ENCODE results near the gene PFKM. TPM values are rescaled to one million over a fixed set of nuclear protein-coding genes. Genes with fewer than 3 reads are reported as not detected.

The PFKM gene
- total and polyA plus RNA-seq, 2 of the 4 experiments (the other 2 are of a cell fraction): 56.7 to 82.6 TPM

DNA sequence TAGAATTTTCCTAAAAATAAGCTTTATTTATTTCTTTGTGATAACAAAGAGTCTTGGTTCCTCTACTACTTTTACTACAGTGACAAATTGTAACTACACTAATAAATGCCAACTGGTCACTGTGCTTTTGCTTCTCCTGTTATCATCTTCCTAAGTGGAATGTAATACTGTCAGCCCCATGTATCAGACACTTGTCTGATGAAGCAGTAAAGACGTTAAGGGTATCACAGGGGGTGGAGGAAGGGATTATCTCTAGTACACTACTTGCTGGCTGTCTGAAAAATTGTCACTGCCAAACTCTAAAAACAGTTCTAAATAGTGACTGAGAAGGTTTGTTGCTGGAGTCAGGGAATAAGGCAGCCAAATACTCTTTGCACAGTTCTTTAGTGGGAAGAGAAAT lies 26.8 kb downstream of the PFKM start:
- Histone ChIP-seq H4K20me1 (ENCODE audit: insufficient read depth, low read length) (no peaks in the 10 kb centered on the region), H2BK20ac (ENCODE audit: low read depth, low read length) (no peak overlapping the region), H2BK120ac (ENCODE audit: low read depth, low read length) (no peak overlapping the region), H3K79me1 (ENCODE audit: low read depth in 1 of 2, low read length in 2 of 2) (peaks cover 0 to 5% of the 10 kb centered on the region in 2 experiments; a peak in 1 of 4 replicates), H3K56ac (ENCODE audit: extremely low read depth, insufficient read depth, low read length) (no peak overlapping the region), H2BK15ac (ENCODE audit: low read depth, low read length) (no peak overlapping the region), H3K27ac (ENCODE audit: insufficient read depth, low read length) (no peak overlapping the region), H2AFZ (replicated peaks; ENCODE audit: low read length, poor library complexity) (no peak overlapping the region), H3K4me2 (ENCODE audit: low read depth, low read length) (no peak overlapping the region), H4K91ac (ENCODE audit: insufficient read depth, low read depth, low read length) (no peak overlapping the region), H2AK5ac (ENCODE audit: low read depth, low read length) (no peak overlapping the region), H4K8ac (ENCODE audit: low read depth in 2 of 2, low read length in 2 of 2) (no peak overlapping the region), H2AK9ac (replicated peaks; ENCODE audit: low read depth, low read length, poor library complexity) (no peak overlapping the region), H3K4me1 (ENCODE audit: control insufficient read depth, insufficient read depth, low read length) (no peaks in the 10 kb centered on the region; the same call in 1 of the 2 replicates), H3K9me3 (ENCODE audit: control insufficient read depth, insufficient read depth, low read length) (no peaks in the 10 kb centered on the region), H3K9me1 (ENCODE audit: insufficient read depth, low read length) (no peaks in the 10 kb centered on the region; the same call in 1 of the 2 replicates), H3K18ac (ENCODE audit: low read depth, low read length) (no peak overlapping the region), H3K4ac (ENCODE audit: low read depth, low read length) (no peak overlapping the region), H3K23ac (ENCODE audit: low read depth, low read length) (no peak overlapping the region), H3K36me3 (ENCODE audit: control insufficient read depth, insufficient read depth, low read length) (peaks cover 46% of the 10 kb centered on the region), H3K9ac (ENCODE audit: low read depth, low read length) (no peak overlapping the region), H2BK5ac (ENCODE audit: low read depth, low read length, poor library complexity, severe bottlenecking) (no peak overlapping the region), H3K4me3 (ENCODE audit: insufficient read depth, low read depth, low read length) (no peak overlapping the region), H3K14ac (replicated peaks; ENCODE audit: low read depth, low read length) (no peak overlapping the region), H3K27me3 (ENCODE audit: control insufficient read depth, insufficient read depth, low read length) (no peaks in the 10 kb centered on the region), H4K5ac (ENCODE audit: low read depth, low read length) (no peak overlapping the region)
- in situ Hi-C loops (cut with MboI; ENCODE audit: low sequenced_read_pairs): loop anchor here (10.0 kb wide), 1 partner anchor 421 kb away; the partner anchor contains the start of gene ENDOU
- DNase-seq: no peak
- no TSS peak for BruUV-seq (replicated peaks)
- CTCF ChIA-PET: no interaction called here
- POLR2A ChIA-PET (ENCODE audit: unreplicated experiment): no interaction called here
- dilution Hi-C loops (cut with HindIII; ENCODE audit: low sequenced_read_pairs, unreplicated experiment): no loop called here
- WGBS, 2 experiments (ENCODE audit: extremely low coverage in 2 of 2, insufficient read length in 1 of 2): no CpG with 5 or more reads among the region's 1 CpG
- ATAC-seq (ENCODE audit: low read depth): no peak
- intact Hi-C loops (cut with micrococcal nuclease): no loop called here
- no peak for TF ChIP-seq RAD21 (IDR thresholded peaks at IDR 0.05; ENCODE audit: low read length)
- TF ChIP-seq, protein P1, sequence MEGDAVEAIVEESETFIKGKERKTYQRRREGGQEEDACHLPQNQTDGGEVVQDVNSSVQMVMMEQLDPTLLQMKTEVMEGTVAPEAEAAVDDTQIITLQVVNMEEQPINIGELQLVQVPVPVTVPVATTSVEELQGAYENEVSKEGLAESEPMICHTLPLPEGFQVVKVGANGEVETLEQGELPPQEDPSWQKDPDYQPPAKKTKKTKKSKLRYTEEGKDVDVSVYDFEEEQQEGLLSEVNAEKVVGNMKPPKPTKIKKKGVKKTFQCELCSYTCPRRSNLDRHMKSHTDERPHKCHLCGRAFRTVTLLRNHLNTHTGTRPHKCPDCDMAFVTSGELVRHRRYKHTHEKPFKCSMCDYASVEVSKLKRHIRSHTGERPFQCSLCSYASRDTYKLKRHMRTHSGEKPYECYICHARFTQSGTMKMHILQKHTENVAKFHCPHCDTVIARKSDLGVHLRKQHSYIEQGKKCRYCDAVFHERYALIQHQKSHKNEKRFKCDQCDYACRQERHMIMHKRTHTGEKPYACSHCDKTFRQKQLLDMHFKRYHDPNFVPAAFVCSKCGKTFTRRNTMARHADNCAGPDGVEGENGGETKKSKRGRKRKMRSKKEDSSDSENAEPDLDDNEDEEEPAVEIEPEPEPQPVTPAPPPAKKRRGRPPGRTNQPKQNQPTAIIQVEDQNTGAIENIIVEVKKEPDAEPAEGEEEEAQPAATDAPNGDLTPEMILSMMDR (conservative IDR thresholded peaks at IDR 0.05; ENCODE audit: low read depth, low read length): no peak
- TF ChIP-seq MAZ (IDR thresholded peaks at IDR 0.05; ENCODE audit: borderline replicate concordance, low read depth, low read length): no peak
- TF ChIP-seq CHD1 (IDR thresholded peaks at IDR 0.05; ENCODE audit: low read depth, low read length): no peak
- TF ChIP-seq MAFK (IDR thresholded peaks at IDR 0.05; ENCODE audit: low read depth, low read length): no peak
- TF ChIP-seq CEBPB (IDR thresholded peaks at IDR 0.05; ENCODE audit: low read depth, low read length): no peak
- TF ChIP-seq RFX5 (IDR thresholded peaks at IDR 0.05; ENCODE audit: low read depth, low read length): no peak
- no peak for TF ChIP-seq FOS (IDR thresholded peaks at IDR 0.05; ENCODE audit: low read depth, low read length)
- TF ChIP-seq SMC3 (IDR thresholded peaks at IDR 0.05; ENCODE audit: low read depth, low read length): no peak
- no peak for TF ChIP-seq NFE2L2 (IDR thresholded peaks at IDR 0.05; ENCODE audit: low read depth, low read length)
- TF ChIP-seq, protein P2, sequence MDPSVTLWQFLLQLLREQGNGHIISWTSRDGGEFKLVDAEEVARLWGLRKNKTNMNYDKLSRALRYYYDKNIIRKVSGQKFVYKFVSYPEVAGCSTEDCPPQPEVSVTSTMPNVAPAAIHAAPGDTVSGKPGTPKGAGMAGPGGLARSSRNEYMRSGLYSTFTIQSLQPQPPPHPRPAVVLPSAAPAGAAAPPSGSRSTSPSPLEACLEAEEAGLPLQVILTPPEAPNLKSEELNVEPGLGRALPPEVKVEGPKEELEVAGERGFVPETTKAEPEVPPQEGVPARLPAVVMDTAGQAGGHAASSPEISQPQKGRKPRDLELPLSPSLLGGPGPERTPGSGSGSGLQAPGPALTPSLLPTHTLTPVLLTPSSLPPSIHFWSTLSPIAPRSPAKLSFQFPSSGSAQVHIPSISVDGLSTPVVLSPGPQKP (IDR thresholded peaks at IDR 0.05; ENCODE audit: borderline replicate concordance, low read depth, low read length): no peak
- no peak for TF ChIP-seq MXI1 (IDR thresholded peaks at IDR 0.05; ENCODE audit: borderline replicate concordance, low read depth, low read length)
- no peak for TF ChIP-seq BHLHE40 (IDR thresholded peaks at IDR 0.05; ENCODE audit: low read depth, low read length)
- no peak for TF ChIP-seq POLR2A (IDR thresholded peaks at IDR 0.05; ENCODE audit: low read depth, low read length)
- TF ChIP-seq, protein P3, sequence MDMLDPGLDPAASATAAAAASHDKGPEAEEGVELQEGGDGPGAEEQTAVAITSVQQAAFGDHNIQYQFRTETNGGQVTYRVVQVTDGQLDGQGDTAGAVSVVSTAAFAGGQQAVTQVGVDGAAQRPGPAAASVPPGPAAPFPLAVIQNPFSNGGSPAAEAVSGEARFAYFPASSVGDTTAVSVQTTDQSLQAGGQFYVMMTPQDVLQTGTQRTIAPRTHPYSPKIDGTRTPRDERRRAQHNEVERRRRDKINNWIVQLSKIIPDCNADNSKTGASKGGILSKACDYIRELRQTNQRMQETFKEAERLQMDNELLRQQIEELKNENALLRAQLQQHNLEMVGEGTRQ (IDR thresholded peaks at IDR 0.05; ENCODE audit: low read depth, low read length): no peak
- no peak for TF ChIP-seq RCOR1 (IDR thresholded peaks at IDR 0.05; ENCODE audit: insufficient replicate concordance, low read length)
